Astrocyte (in vitro differentiated cells and primary cell): ENCODE results near the gene MOSMO. TPM values are rescaled to one million over a fixed set of nuclear protein-coding genes. Genes with fewer than 3 reads are reported as not detected.

ENCODE experiments used
- DNase-seq: peaks from one replicate; pipeline ENCODE4 v3.0.0-alpha.2; 2010; ENCODE audit warnings: low read depth
- FAIRE-seq: peaks from 2 replicates; lab custom pipeline; 2011; peaks lifted over from hg19 to GRCh38; lab: Jason Lieb, UNC
- H2AFZ ChIP-seq: 2 replicates; pipeline ENCODE4 v1.6.0; 2012; ENCODE audit warnings: low read depth, low read length, inconsistent platforms
- H3K27ac ChIP-seq: 2 replicates; pipeline ENCODE4 v1.5.1; 2011; ENCODE audit warnings: low read depth, low read length, inconsistent platforms
- H3K27me3 ChIP-seq: 2 replicates; pipeline ENCODE4 v1.6.0; 2011; ENCODE audit warnings: low read length, inconsistent platforms; ENCODE audit not compliant: insufficient read depth
- H3K36me3 ChIP-seq: 2 replicates; pipeline ENCODE4 v1.5.1; 2011; ENCODE audit warnings: low read length, inconsistent platforms; ENCODE audit not compliant: insufficient read depth
- H3K4me1 ChIP-seq: 2 replicates; pipeline ENCODE4 v1.5.1; 2011; ENCODE audit warnings: low read length, inconsistent platforms; ENCODE audit not compliant: insufficient read depth
- H3K4me2 ChIP-seq: 2 replicates; pipeline ENCODE4 v1.6.0; 2012; ENCODE audit warnings: low read length, inconsistent platforms
- H3K4me3 ChIP-seq: 2 replicates; pipeline ENCODE4 v1.5.1; 2011; ENCODE audit warnings: low read depth, mild to moderate bottlenecking, low read length, inconsistent platforms; ENCODE audit not compliant: insufficient read depth
- H3K79me2 ChIP-seq: 2 replicates; pipeline ENCODE4 v1.6.0; 2012; ENCODE audit warnings: mild to moderate bottlenecking, low read length, inconsistent platforms; ENCODE audit not compliant: insufficient read depth
- H3K9ac ChIP-seq: 2 replicates; pipeline ENCODE4 v1.6.0; 2012; ENCODE audit warnings: mild to moderate bottlenecking, low read length, inconsistent platforms
- H3K9me3 ChIP-seq: 2 replicates; pipeline ENCODE4 v1.5.1; 2012; ENCODE audit warnings: low read depth, mild to moderate bottlenecking, low read length, inconsistent platforms; ENCODE audit not compliant: insufficient read depth
- H4K20me1 ChIP-seq: 2 replicates; pipeline ENCODE4 v1.6.0; 2012; ENCODE audit warnings: low read length, inconsistent platforms; ENCODE audit not compliant: insufficient read depth
- H3K27ac Mint-ChIP-seq: one replicate; pipeline ENCODE4 v1.8.0; 2021; ENCODE audit warnings: mild to moderate bottlenecking, mixed read lengths; ENCODE audit not compliant: unreplicated experiment
- H3K27me3 Mint-ChIP-seq: one replicate; pipeline ENCODE4 v1.8.0; 2021; ENCODE audit warnings: low read depth, mixed read lengths; ENCODE audit not compliant: unreplicated experiment
- H3K36me3 Mint-ChIP-seq: one replicate; pipeline ENCODE4 v1.8.0; 2021; ENCODE audit warnings: low read depth, mixed read lengths; ENCODE audit not compliant: unreplicated experiment
- H3K4me1 Mint-ChIP-seq: one replicate; pipeline ENCODE4 v1.8.0; 2021; ENCODE audit warnings: low read depth, mixed read lengths; ENCODE audit not compliant: unreplicated experiment
- H3K4me3 Mint-ChIP-seq: one replicate; pipeline ENCODE4 v1.8.0; 2021; ENCODE audit warnings: mild to moderate bottlenecking, moderate library complexity, mixed read lengths; ENCODE audit not compliant: unreplicated experiment
- H3K9me3 Mint-ChIP-seq: one replicate; pipeline ENCODE4 v1.8.0; 2021; ENCODE audit warnings: mild to moderate bottlenecking, mixed read lengths; ENCODE audit not compliant: unreplicated experiment
- CTCF ChIP-seq: IDR thresholded peaks from 2 replicates; pipeline ENCODE4 v1.5.1; 2011; ENCODE audit warnings: low read depth, mild to moderate bottlenecking, inconsistent platforms, low read length, moderate library complexity; ENCODE audit not compliant: insufficient read depth
- EZH2 ChIP-seq: IDR thresholded peaks from 2 replicates; pipeline ENCODE4 v1.6.1; 2012; ENCODE audit warnings: mild to moderate bottlenecking, low read length, inconsistent platforms; ENCODE audit not compliant: insufficient read depth
- total RNA-seq: library from RNA; stranded (reverse); gene quantifications from 2 replicates; pipeline ENCODE4 v1.2.1, GENCODE V29; 2021

Gene MOSMO
- total RNA-seq, 1 donor from 2014 or later: 11.5 TPM

GRCh38 chr16:22065252-22065651, 57.3 kb downstream of the MOSMO start:
- FAIRE-seq (no peak), DNase-seq (no peak)
- Histone ChIP-seq H3K4me1 (no peaks in the 10 kb centered on the region), H4K20me1 (peaks cover 24% of the 10 kb centered on the region), H3K27ac (no peak overlapping the region), H2AFZ (no peak overlapping the region), H3K27me3 (no peaks in the 10 kb centered on the region), H3K4me2 (no peak overlapping the region), H3K9ac (no peak overlapping the region), H3K4me3 (no peak overlapping the region), H3K79me2 (peaks cover 33% of the 10 kb centered on the region), H3K36me3 (no peaks in the 10 kb centered on the region), H3K9me3 (no peaks in the 10 kb centered on the region)
- peaks cover 11% of the 10 kb centered on the region for H3K4me1 Mint-ChIP-seq
- H3K27me3 Mint-ChIP-seq: no peaks in the 10 kb centered on the region
- peaks cover 5% of the 10 kb centered on the region for H3K9me3 Mint-ChIP-seq
- TF ChIP-seq CTCF (no peak), EZH2 (no peak)
- no peak overlapping the region for H3K4me3 Mint-ChIP-seq
- H3K36me3 Mint-ChIP-seq: peaks cover 9% of the 10 kb centered on the region
- H3K27ac Mint-ChIP-seq: no peak overlapping the region

GRCh38 chr16:22070361-22071330, 62.7 kb downstream of the MOSMO start:
- H3K9me3 Mint-ChIP-seq: peaks cover 5% of the 10 kb centered on the region
- H3K27ac Mint-ChIP-seq: no peak overlapping the region
- no peak overlapping the region for H3K4me3 Mint-ChIP-seq
- Histone ChIP-seq H3K27ac (no peak overlapping the region), H3K79me2 (peaks cover 31% of the 10 kb centered on the region), H3K9me3 (no peaks in the 10 kb centered on the region), H3K4me2 (no peak overlapping the region), H4K20me1 (peaks cover 33% of the 10 kb centered on the region), H3K4me3 (no peak overlapping the region), H3K9ac (no peak overlapping the region), H3K36me3 (no peaks in the 10 kb centered on the region), H2AFZ (no peak overlapping the region), H3K4me1 (peaks cover 5% of the 10 kb centered on the region), H3K27me3 (no peaks in the 10 kb centered on the region)
- no peaks in the 10 kb centered on the region for H3K27me3 Mint-ChIP-seq
- DNase-seq (peak; percentile 55), FAIRE-seq (no peak)
- TF ChIP-seq EZH2: no peak
- no peak for TF ChIP-seq CTCF
- no peaks in the 10 kb centered on the region for H3K4me1 Mint-ChIP-seq
- H3K36me3 Mint-ChIP-seq: peaks cover 9% of the 10 kb centered on the region
